Activated CD4-positive, alpha-beta memory T cell treated with anti-CD3 and anti-CD28 coated beads for 36 hours (primary cell): ENCODE results near the gene TRMT1. TPM values are rescaled to one million over a fixed set of nuclear protein-coding genes. Genes with fewer than 3 reads are reported as not detected.
A peak's percentile ranks its signal among the peaks of the same experiment; 100 is the strongest.

Experiments
- CTCF ChIA-PET: fragments of 350-600 bp; sonication (Branson Sonifier 250); formaldehyde crosslinking; loops from one replicate; lab custom pipeline; 2021; ENCODE audit warnings: antibody characterized with exemption, inconsistent platforms; lab: Charles Lee
- POLR2A ChIA-PET: fragments of 350-600 bp; sonication (Branson Sonifier 250); formaldehyde crosslinking; loops from one replicate; lab custom pipeline; 2021; ENCODE audit warnings: antibody characterized with exemption; lab: Charles Lee
- DNase-seq: peaks from one replicate; pipeline ENCODE4 v3.0.0-alpha.2; 2020
- H3K27ac Mint-ChIP-seq: one replicate; pipeline ENCODE4 v1.8.0; 2021; ENCODE audit warnings: mixed read lengths
- H3K27me3 Mint-ChIP-seq: one replicate; pipeline ENCODE4 v1.8.0; 2021; ENCODE audit warnings: mixed read lengths
- H3K36me3 Mint-ChIP-seq: one replicate; pipeline ENCODE4 v1.8.0; 2021; ENCODE audit warnings: mixed read lengths
- H3K4me1 Mint-ChIP-seq: one replicate; pipeline ENCODE4 v1.8.0; 2021; ENCODE audit warnings: low read depth, mixed read lengths
- H3K4me3 Mint-ChIP-seq: one replicate; pipeline ENCODE4 v1.8.0; 2021; ENCODE audit warnings: mild to moderate bottlenecking, mixed read lengths
- H3K9me3 Mint-ChIP-seq: one replicate; pipeline ENCODE4 v1.8.0; 2021; ENCODE audit warnings: mixed read lengths
- intact Hi-C: fragments of 100-400 bp; cut with micrococcal nuclease; formaldehyde crosslinking; loops from one replicate; pipeline ENCODE4 v1.15.1; 2023
- total RNA-seq, 2 experiments: library from RNA; stranded (reverse); gene quantifications; one replicate each; pipeline ENCODE4 v1.2.3, GENCODE V29; 2021

Gene TRMT1
- total RNA-seq, 2 experiments from 2014 or later, result 59.2 to 61.3 TPM

GRCh38 chr19:13100031-13100588 is 16.4 kb downstream of the TRMT1 start:
- CTCF ChIA-PET, result interaction anchor here (1.4 to 1.5 kb wide), 3 partner anchors 50 to 135 kb away, joined by 4 to 12 read pairs (median 5); partner anchors contain the start of genes IER2 and STX10
- H3K9me3 Mint-ChIP-seq, result peaks cover 5% of the 10 kb centered on the region
- peaks cover 54% of the 10 kb centered on the region for H3K4me1 Mint-ChIP-seq
- intact Hi-C loops, result loop anchor here (1.0 kb wide), 2 partner anchors 16 to 52 kb away; partner anchors contain the start of gene TRMT1
- peak overlapping the region; percentile 90 for H3K27ac Mint-ChIP-seq
- peak overlapping the region; percentile 62 for H3K4me3 Mint-ChIP-seq
- POLR2A ChIA-PET, result interaction anchor here (1.0 to 2.4 kb wide), 7 partner anchors 15 to 87 kb away, joined by 3 to 9 read pairs (median 4); partner anchors contain the start of gene TRMT1
- peak; percentile 86 for DNase-seq
- peaks cover 17% of the 10 kb centered on the region for H3K27me3 Mint-ChIP-seq
- H3K36me3 Mint-ChIP-seq, result peaks cover 6% of the 10 kb centered on the region

- CTCF ChIA-PET, result interaction anchor here (1.4 to 1.5 kb wide), 3 partner anchors 51 to 134 kb away, joined by 4 to 12 read pairs (median 5); partner anchors contain the start of genes IER2 and STX10
- peak overlapping the region; percentile 90 for H3K27ac Mint-ChIP-seq
- peaks cover 5% of the 10 kb centered on the region for H3K9me3 Mint-ChIP-seq
- peaks cover 58% of the 10 kb centered on the region for H3K4me1 Mint-ChIP-seq
- peaks cover 22% of the 10 kb centered on the region for H3K27me3 Mint-ChIP-seq
- H3K36me3 Mint-ChIP-seq, result peaks cover 4% of the 10 kb centered on the region
- POLR2A ChIA-PET, result interaction anchor here (0.8 to 2.4 kb wide), 8 partner anchors 16 to 86 kb away, joined by 3 to 9 read pairs (median 4); partner anchors contain the start of gene TRMT1
- H3K4me3 Mint-ChIP-seq, result peak overlapping the region; percentile 64
- intact Hi-C loops, result loop anchor here (2.0 kb wide), 1 partner anchor 87 kb away; no protein-coding TSS in a partner anchor
- DNase-seq, result peak; percentile 88
These were observed 17.2 kb downstream of the TRMT1 start for GRCh38 chr19:13099073-13099999.

GRCh38 chr19:13098277-13099072 is 18.1 kb downstream of the TRMT1 start:
- ChIA-PET CTCF (interaction anchor here (1.5 kb wide), 1 partner anchor 133 kb away, joined by 12 read pairs; no protein-coding TSS in a partner anchor), POLR2A (interaction anchor here (0.8 kb wide), 1 partner anchor 52 kb away, joined by 3 read pairs; no protein-coding TSS in a partner anchor)
- Mint-ChIP-seq H3K9me3 (peaks cover 5% of the 10 kb centered on the region), H3K27ac (no peak overlapping the region), H3K4me1 (peaks cover 56% of the 10 kb centered on the region), H3K27me3 (peaks cover 22% of the 10 kb centered on the region), H3K36me3 (peaks cover 4% of the 10 kb centered on the region), H3K4me3 (peak overlapping the region; percentile 64)
- DNase-seq, result peak; percentile 41
- intact Hi-C loops, result loop anchor here (2.0 kb wide), 1 partner anchor 86 kb away; no protein-coding TSS in a partner anchor

GRCh38 chr19:13097463-13098258 is 18.9 kb downstream of the TRMT1 start:
- CTCF ChIA-PET, result interaction anchor here (8.1 kb wide), 1 partner anchor 119 kb away, joined by 182 read pairs; no protein-coding TSS in a partner anchor
- peak; percentile 32 for DNase-seq
- Mint-ChIP-seq H3K4me3 (peak overlapping the region; percentile 35), H3K4me1 (peaks cover 52% of the 10 kb centered on the region), H3K9me3 (peaks cover 5% of the 10 kb centered on the region), H3K36me3 (peaks cover 4% of the 10 kb centered on the region), H3K27ac (no peak overlapping the region), H3K27me3 (peaks cover 22% of the 10 kb centered on the region)
- POLR2A ChIA-PET, result no interaction called here
- intact Hi-C loops, result loop anchor here (2.0 kb wide), 1 partner anchor 85 kb away; no protein-coding TSS in a partner anchor

- Mint-ChIP-seq H3K27me3 (peaks cover 22% of the 10 kb centered on the region), H3K9me3 (peaks cover 5% of the 10 kb centered on the region), H3K4me3 (peak overlapping the region; percentile 25), H3K36me3 (peaks cover 4% of the 10 kb centered on the region), H3K4me1 (peaks cover 48% of the 10 kb centered on the region), H3K27ac (no peak overlapping the region)
- intact Hi-C loops, result no loop called here
- DNase-seq, result no peak
- ChIA-PET CTCF (interaction anchor here (1.4 to 8.1 kb wide), 2 partner anchors 8 to 119 kb away, joined by 10 to 182 read pairs; no protein-coding TSS in a partner anchor), POLR2A (no interaction called here)
These were observed 19.5 kb downstream of the TRMT1 start for GRCh38 chr19:13097033-13097462.

- DNase-seq, result peak; percentile 38
- Mint-ChIP-seq H3K27ac (no peak overlapping the region), H3K4me3 (peak overlapping the region; percentile 3), H3K27me3 (peaks cover 22% of the 10 kb centered on the region), H3K36me3 (peaks cover 4% of the 10 kb centered on the region), H3K4me1 (peaks cover 41% of the 10 kb centered on the region), H3K9me3 (peaks cover 5% of the 10 kb centered on the region)
- POLR2A ChIA-PET, result interaction anchor here (1.2 kb wide), 1 partner anchor 119 kb away, joined by 3 read pairs; no protein-coding TSS in a partner anchor
- intact Hi-C loops, result no loop called here
- CTCF ChIA-PET, result interaction anchor here (1.0 to 8.1 kb wide), 7 partner anchors 9 to 129 kb away, joined by 4 to 182 read pairs (median 19); partner anchors contain the start of gene DAND5
These were observed 20.3 kb downstream of the TRMT1 start for GRCh38 chr19:13095934-13096927.

GRCh38 chr19:13095393-13095784 is 21.2 kb downstream of the TRMT1 start:
- Mint-ChIP-seq H3K36me3 (peaks cover 4% of the 10 kb centered on the region), H3K4me3 (no peak overlapping the region), H3K27ac (no peak overlapping the region), H3K27me3 (peaks cover 22% of the 10 kb centered on the region), H3K9me3 (peaks cover 5% of the 10 kb centered on the region), H3K4me1 (peaks cover 38% of the 10 kb centered on the region)
- intact Hi-C loops, result no loop called here
- POLR2A ChIA-PET, result interaction anchor here (1.2 kb wide), 1 partner anchor 118 kb away, joined by 3 read pairs; no protein-coding TSS in a partner anchor
- CTCF ChIA-PET, result interaction anchor here (1.0 to 8.1 kb wide), 9 partner anchors 9 to 128 kb away, joined by 4 to 182 read pairs (median 18); partner anchors contain the start of gene DAND5
- DNase-seq, result no peak

GRCh38 chr19:13094771-13095392 is 21.7 kb downstream of the TRMT1 start:
- Mint-ChIP-seq H3K27me3 (peaks cover 22% of the 10 kb centered on the region), H3K27ac (no peak overlapping the region), H3K36me3 (no peaks in the 10 kb centered on the region), H3K9me3 (no peaks in the 10 kb centered on the region), H3K4me3 (no peak overlapping the region), H3K4me1 (peaks cover 33% of the 10 kb centered on the region)
- DNase-seq, result no peak
- CTCF ChIA-PET, result interaction anchor here (1.0 to 8.1 kb wide), 17 partner anchors 10 to 168 kb away, joined by 3 to 182 read pairs (median 9); partner anchors contain the start of gene DAND5
- POLR2A ChIA-PET, result interaction anchor here (2.0 kb wide), 1 partner anchor 117 kb away, joined by 8 read pairs; no protein-coding TSS in a partner anchor
- intact Hi-C loops, result loop anchor here (5.0 kb wide), 1 partner anchor 63 kb away; no protein-coding TSS in a partner anchor

- DNase-seq, result no peak
- Mint-ChIP-seq H3K27me3 (peaks cover 22% of the 10 kb centered on the region), H3K4me1 (peaks cover 28% of the 10 kb centered on the region), H3K27ac (no peak overlapping the region), H3K4me3 (no peak overlapping the region), H3K9me3 (no peaks in the 10 kb centered on the region), H3K36me3 (no peaks in the 10 kb centered on the region)
- POLR2A ChIA-PET, result interaction anchor here (0.6 to 2.0 kb wide), 2 partner anchors 116 to 153 kb away, joined by 4 to 8 read pairs; no protein-coding TSS in a partner anchor
- intact Hi-C loops, result loop anchor here (5.0 kb wide), 1 partner anchor 62 kb away; no protein-coding TSS in a partner anchor
- CTCF ChIA-PET, result interaction anchor here (0.7 to 8.1 kb wide), 35 partner anchors 9 to 496 kb away, joined by 3 to 182 read pairs (median 5); partner anchors contain the start of genes DAND5 and GCDH
These were observed 22.4 kb downstream of the TRMT1 start for GRCh38 chr19:13094106-13094504.
